ENCODE results near the gene MSMB.

DNA sequence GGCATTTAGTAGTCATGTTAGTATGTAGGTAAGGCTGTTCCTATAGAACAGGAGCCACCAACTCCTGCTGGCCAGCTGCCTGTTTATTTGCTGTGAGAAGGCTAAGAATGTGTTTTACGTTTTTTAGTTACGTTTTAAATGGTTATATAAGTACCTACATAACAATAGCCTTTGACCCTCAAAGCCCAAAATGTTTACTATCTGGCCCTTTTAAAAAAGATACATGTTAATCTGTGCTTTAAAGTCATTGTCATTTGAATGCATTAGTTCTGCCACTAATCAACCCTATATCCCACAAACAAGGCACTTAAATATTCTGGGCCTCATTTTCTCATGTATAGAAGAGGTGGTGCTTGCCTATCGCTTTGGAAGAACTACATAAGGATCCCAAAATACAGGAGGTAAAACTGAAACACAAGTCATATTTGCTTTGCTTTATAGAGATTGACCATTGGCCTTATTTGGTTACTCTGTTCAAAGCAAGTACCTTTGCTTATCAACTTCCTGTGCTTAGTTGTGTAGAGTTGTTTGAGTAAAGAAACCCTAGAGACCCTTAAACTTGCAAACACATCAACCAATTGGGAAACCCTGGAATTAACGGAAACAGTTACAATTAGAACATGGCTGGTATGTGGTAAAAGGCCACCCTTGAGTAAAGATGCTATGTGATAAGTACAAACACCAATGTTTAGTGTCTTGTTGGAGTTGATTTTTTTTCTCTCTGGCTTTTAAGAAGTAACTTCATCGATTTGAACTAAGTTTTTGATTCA is 47.9 kb downstream of the MSMB start:
- no peak for TF ChIP-seq POLR2AphosphoS5 (IDR thresholded peaks at IDR 0.05; ENCODE audit: low read depth, low read length)
- no peak for TF ChIP-seq POLR2A (IDR thresholded peaks at IDR 0.05; ENCODE audit: low read depth, low read length)
- no peak for TF ChIP-seq TAF1 (IDR thresholded peaks at IDR 0.05; ENCODE audit: low read depth, low read length)
- TF ChIP-seq SPI1 (IDR thresholded peaks at IDR 0.05; ENCODE audit: low read depth, low read length) = no peak
- TF ChIP-seq POU2F2 (IDR thresholded peaks at IDR 0.05; ENCODE audit: low read depth, low read length) = no peak
- TF ChIP-seq PAX5 (IDR thresholded peaks at IDR 0.05; ENCODE audit: insufficient read depth, low read length, severe bottlenecking) = no peak

Measured in GM12891 (cell line).